K562 (cell line): ENCODE data around the gene TUB. TPM values are rescaled to one million over a fixed set of nuclear protein-coding genes. Genes with fewer than 3 reads are reported as not detected.
A peak's percentile ranks its signal among the peaks of the same experiment; 100 is the strongest.

Experiments
- ATAC-seq: fragments of 200-7000 bp; cut with Tn5 transposase; 3 replicates; pipeline ENCODE4 v1.9.1; 2020; ENCODE audit warnings: moderate library complexity
- Bru-seq: library from RNA; stranded (reverse); fragments of 400-500 nt; gene quantifications from one replicate; lab custom pipeline; 2021; lab: Mats Ljungman, UMichigan
- BruChase-seq, 2 experiments: library from RNA; stranded (reverse); fragments of 400-500 nt; gene quantifications; one replicate each; lab custom pipeline; 2021; lab: Mats Ljungman, UMichigan
- BruUV-seq: library from RNA; stranded (reverse); fragments of 400-500 nt; replicated peaks from 2 replicates; lab custom pipeline; 2021; lab: Mats Ljungman, UMichigan
- CTCF ChIA-PET: fragments of 300-600 bp; formaldehyde crosslinking; extraction: SDS; loops from one replicate; lab custom pipeline; 2021; ENCODE audit warnings: low intra/inter-chr PET ratio; lab: Yijun Ruan, JAX
- POLR2A ChIA-PET: fragments of 300-600, 350-650 bp; sonication (Branson Sonifier 250); formaldehyde crosslinking; extraction: SDS; loops from one replicate; lab custom pipeline; 2021; ENCODE audit warnings: antibody characterized with exemption, inconsistent platforms; lab: Yijun Ruan, JAX
- DNase-seq, 4 experiments: peaks; one replicate each; pipeline versions ENCODE4 v3.0.0 to v3.0.0-alpha.2; 2011 to 2018; ENCODE audit warnings: low spot score in 3 of 4, mixed read lengths in 3 of 4; ENCODE audit errors: extremely low read depth in 1 of 4
- FAIRE-seq: peaks from 2 replicates; lab custom pipeline; 2011; peaks lifted over from hg19 to GRCh38; lab: Jason Lieb, UNC
- H2AFZ ChIP-seq: 2 replicates; pipeline ENCODE4 v1.6.0; 2011; ENCODE audit warnings: low read depth, low read length, control low read depth, inconsistent platforms
- H3K27ac ChIP-seq: fragments of 200-600 bp; 3 replicates; pipeline ENCODE4 v1.8.0; 2011; ENCODE audit warnings: low read depth, mild to moderate bottlenecking, control low read depth, inconsistent platforms, low read length, moderate library complexity, mixed read lengths; ENCODE audit errors: extremely low read depth
- H3K27me3 ChIP-seq, 2 experiments: fragments of 300-600 bp in 1 of 2; 2 replicates in 1 of 2; 3 replicates in 1 of 2; pipeline versions ENCODE4 v1.6.0 to v1.8.0; 2011; ENCODE audit warnings: inconsistent platforms in 2 of 2, low read length in 2 of 2, mild to moderate bottlenecking in 1 of 2, mixed read lengths in 1 of 2, moderate library complexity in 1 of 2; ENCODE audit not compliant: control insufficient read depth in 2 of 2, insufficient read depth in 2 of 2
- H3K36me3 ChIP-seq: fragments of 300-600 bp; 3 replicates; pipeline ENCODE4 v1.8.0; 2011; ENCODE audit warnings: mild to moderate bottlenecking, low read length, inconsistent platforms; ENCODE audit not compliant: control insufficient read depth, insufficient read depth
- H3K4me1 ChIP-seq, 2 experiments: fragments of 200-600 bp in 1 of 2; replicated peaks in 1 of 2; 2 replicates in 1 of 2; 3 replicates in 1 of 2; pipeline versions ENCODE4 v1.5.1 to v1.8.0; 2011; ENCODE audit warnings: inconsistent platforms in 2 of 2, low read length in 2 of 2, mild to moderate bottlenecking in 1 of 2, mixed read lengths in 1 of 2, moderate library complexity in 1 of 2; ENCODE audit not compliant: control insufficient read depth in 2 of 2, insufficient read depth in 2 of 2
- H3K4me2 ChIP-seq: 2 replicates; pipeline ENCODE4 v1.6.1; 2011; ENCODE audit warnings: low read length, control low read depth, inconsistent platforms, mixed read lengths; ENCODE audit not compliant: insufficient read depth
- H3K4me3 ChIP-seq: fragments of 200-600 bp; sonication (generic), shearing (Covaris generic); 2 replicates; pipeline ENCODE4 v1.5.1; 2016; ENCODE audit warnings: control low read depth, inconsistent platforms
- H3K79me2 ChIP-seq: fragments of 200-600 bp; 3 replicates; pipeline ENCODE4 v1.8.0; 2011; ENCODE audit warnings: low read length, inconsistent platforms; ENCODE audit not compliant: control insufficient read depth, insufficient read depth
- H3K9ac ChIP-seq, 2 experiments: 2 replicates each; pipeline versions ENCODE4 v1.6.0 to v1.6.1; 2011; ENCODE audit warnings: low read depth in 2 of 2, low read length in 2 of 2, control low read depth in 1 of 2, inconsistent platforms in 1 of 2, mild to moderate bottlenecking in 1 of 2, mixed read lengths in 1 of 2; ENCODE audit not compliant: insufficient read depth in 1 of 2
- H3K9me1 ChIP-seq: one replicate; pipeline ENCODE4 v1.6.0; 2011; ENCODE audit warnings: inconsistent platforms, mild to moderate bottlenecking, low read length, moderate library complexity; ENCODE audit not compliant: control insufficient read depth, insufficient read depth
- H3K9me3 ChIP-seq: replicated peaks from 2 replicates; pipeline ENCODE4 v1.5.1; 2011; ENCODE audit warnings: low read depth, low read length, inconsistent platforms; ENCODE audit not compliant: control insufficient read depth, insufficient read depth
- H4K20me1 ChIP-seq: replicated peaks from 2 replicates; pipeline ENCODE4 v1.6.1; 2011; ENCODE audit warnings: low read length, inconsistent platforms, mixed read lengths; ENCODE audit not compliant: control insufficient read depth, insufficient read depth
- CHD1 ChIP-seq: fragments of 200-600 bp; sonication (generic); IDR thresholded peaks from one replicate; pipeline ENCODE4 v1.6.1; 2012; ENCODE audit warnings: mild to moderate bottlenecking, moderate library complexity, low read length, inconsistent platforms
- CXXC5 ChIP-seq: fragments of 250-450 bp; sonication (Bioruptor Pico); IDR thresholded peaks from 2 replicates; pipeline ENCODE4 v1.8.0; 2022; ENCODE audit warnings: inconsistent platforms, mild to moderate bottlenecking, moderate library complexity
- FOXP1 ChIP-seq: sonication (generic); formaldehyde crosslinking; IDR thresholded peaks from 2 replicates; pipeline ENCODE4 v1.8.0; 2022; ENCODE audit warnings: mild to moderate bottlenecking, missing genetic modification reagents
- PHB2 ChIP-seq: fragments of 450-650 bp; IDR thresholded peaks from 2 replicates; pipeline ENCODE4 v1.6.1; 2017; ENCODE audit warnings: low read depth
- TCF3 ChIP-seq: sonication (generic); formaldehyde crosslinking; IDR thresholded peaks from 2 replicates; pipeline ENCODE4 v1.4.0; 2020; ENCODE audit warnings: mild to moderate bottlenecking, missing genetic modification reagents
- WGBS: fragments of 100-300 bp; shearing (Covaris generic); methylation state at CpG from one replicate; pipeline ENCODE4 v1.1.6; 2016; ENCODE audit warnings: low coverage, mixed read lengths; ENCODE audit not compliant: insufficient coverage; ENCODE audit errors: missing lambda C conversion rate; 5-methylcytosine and 5-hydroxymethylcytosine counted together
- in situ Hi-C: fragments of 300-500 bp; cut with MboI; formaldehyde crosslinking; loops from 4 replicates; pipeline ENCODE4 v1.15.0; 2018; ENCODE audit warnings: inconsistent platforms, mixed read lengths
- intact Hi-C: fragments of 100-400 bp; cut with micrococcal nuclease; formaldehyde crosslinking; loops from 2 replicates; pipeline ENCODE4 v1.14.2; 2022
- long read RNA-seq, 3 experiments: library from polyadenylated mRNA in 2 of 3; library from RNA in 1 of 3; unstranded in 2 of 3; stranded (forward) in 1 of 3; transcript quantifications; one replicate each; pipeline ENCODE4 v2.0.0, GENCODE V29; 2019 to 2022
- polyA minus RNA-seq, 3 experiments: library from RNA; depleted of rRNA, polyadenylated mRNA; stranded (reverse); fragments of >200 nt; gene quantifications; 2 replicates each; pipeline ENCODE4 v1.2.3, GENCODE V29; 2011
- polyA plus RNA-seq, 8 experiments: library from polyadenylated mRNA; depleted of rRNA in 4 of 8; stranded (reverse) in 5 of 8; unstranded in 3 of 8; fragments of >200 nt; fragmentation: Nextera tagmentation in 2 of 8; fragmentation: Illumina TruSeq in 1 of 8; extraction: Ambion mirVana in 2 of 8; extraction: Trizol in 1 of 8; gene quantifications; 2 replicates each; pipeline versions ENCODE4 v1.2.1 to v1.2.3, GENCODE V29; 2011 to 2014; ENCODE audit warnings: inconsistent platforms in 1 of 8, missing spikeins in 1 of 8
- total RNA-seq, 7 experiments: library from RNA; depleted of rRNA in 6 of 7; stranded (reverse); fragments of >200 nt in 6 of 7; fragmentation: Illumina TruSeq in 2 of 7; extraction: Trizol in 2 of 7; gene quantifications; 2 replicates each; pipeline versions ENCODE4 v1.2.1 to v1.2.3, GENCODE V29; 2011 to 2021; ENCODE audit warnings: low replicate concordance in 1 of 7

The TUB gene, protein sequence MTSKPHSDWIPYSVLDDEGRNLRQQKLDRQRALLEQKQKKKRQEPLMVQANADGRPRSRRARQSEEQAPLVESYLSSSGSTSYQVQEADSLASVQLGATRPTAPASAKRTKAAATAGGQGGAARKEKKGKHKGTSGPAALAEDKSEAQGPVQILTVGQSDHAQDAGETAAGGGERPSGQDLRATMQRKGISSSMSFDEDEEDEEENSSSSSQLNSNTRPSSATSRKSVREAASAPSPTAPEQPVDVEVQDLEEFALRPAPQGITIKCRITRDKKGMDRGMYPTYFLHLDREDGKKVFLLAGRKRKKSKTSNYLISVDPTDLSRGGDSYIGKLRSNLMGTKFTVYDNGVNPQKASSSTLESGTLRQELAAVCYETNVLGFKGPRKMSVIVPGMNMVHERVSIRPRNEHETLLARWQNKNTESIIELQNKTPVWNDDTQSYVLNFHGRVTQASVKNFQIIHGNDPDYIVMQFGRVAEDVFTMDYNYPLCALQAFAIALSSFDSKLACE
- total RNA-seq (2011; cell fraction: chromatin; rRNA removed; ENCODE audit: low replicate concordance): not detected in 2 replicates
- not detected in 2 replicates for total RNA-seq (2011; cell fraction: nucleolus; rRNA removed)
- not detected in 2 replicates for total RNA-seq (2011; cell fraction: nucleoplasm; rRNA removed)
- total RNA-seq (2014; rRNA removed) (not detected in 2 replicates), total RNA-seq (2014; rRNA removed; fragmentation: Illumina TruSeq; extraction: Trizol) (not detected in 2 replicates), total RNA-seq (2015; rRNA removed; fragmentation: Illumina TruSeq; extraction: Trizol) (not detected in 2 replicates), total RNA-seq (2021) (not detected in 2 replicates), polyA plus RNA-seq (2011; rRNA removed) (not detected in 2 replicates), polyA plus RNA-seq (2014; fragmentation: Illumina TruSeq; extraction: Trizol) (not detected in 2 replicates), polyA plus RNA-seq (2014; fragmentation: Nextera tagmentation; extraction: Ambion mirVana) (not detected), polyA plus RNA-seq (2014; rRNA removed) (not detected in 2 replicates), polyA minus RNA-seq (2011; rRNA and poly(A)+ RNA removed) (not detected in 2 replicates), Bru-seq, nascent RNA (percentile 4 among the genes with signal in this experiment), BruChase-seq, experiment 1, labeled RNA remaining after a 2-hour chase (percentile 14 among the genes with signal in this experiment), BruChase-seq, experiment 2, labeled RNA remaining after a 6-hour chase (percentile 11 among the genes with signal in this experiment)
- polyA plus RNA-seq (2011; cell fraction: cytosol; rRNA removed): 0.01 TPM in 1 of 2 replicates, not detected in the other
- polyA plus RNA-seq (2011; cell fraction: nucleus; rRNA removed): 0.04 TPM in 1 of 2 replicates, not detected in the other
- 0.01 TPM in 1 of 2 replicates, not detected in the other for polyA plus RNA-seq (2012)
- not detected in 2 replicates for polyA minus RNA-seq (2011; cell fraction: cytosol; rRNA and poly(A)+ RNA removed)
- polyA minus RNA-seq (2011; cell fraction: nucleus; rRNA and poly(A)+ RNA removed): not detected in 2 replicates
- long read RNA-seq, experiment 1: 0 reads
- long read RNA-seq, experiment 2: 0 reads
- long read RNA-seq, experiment 3: 0 reads

DNA sequence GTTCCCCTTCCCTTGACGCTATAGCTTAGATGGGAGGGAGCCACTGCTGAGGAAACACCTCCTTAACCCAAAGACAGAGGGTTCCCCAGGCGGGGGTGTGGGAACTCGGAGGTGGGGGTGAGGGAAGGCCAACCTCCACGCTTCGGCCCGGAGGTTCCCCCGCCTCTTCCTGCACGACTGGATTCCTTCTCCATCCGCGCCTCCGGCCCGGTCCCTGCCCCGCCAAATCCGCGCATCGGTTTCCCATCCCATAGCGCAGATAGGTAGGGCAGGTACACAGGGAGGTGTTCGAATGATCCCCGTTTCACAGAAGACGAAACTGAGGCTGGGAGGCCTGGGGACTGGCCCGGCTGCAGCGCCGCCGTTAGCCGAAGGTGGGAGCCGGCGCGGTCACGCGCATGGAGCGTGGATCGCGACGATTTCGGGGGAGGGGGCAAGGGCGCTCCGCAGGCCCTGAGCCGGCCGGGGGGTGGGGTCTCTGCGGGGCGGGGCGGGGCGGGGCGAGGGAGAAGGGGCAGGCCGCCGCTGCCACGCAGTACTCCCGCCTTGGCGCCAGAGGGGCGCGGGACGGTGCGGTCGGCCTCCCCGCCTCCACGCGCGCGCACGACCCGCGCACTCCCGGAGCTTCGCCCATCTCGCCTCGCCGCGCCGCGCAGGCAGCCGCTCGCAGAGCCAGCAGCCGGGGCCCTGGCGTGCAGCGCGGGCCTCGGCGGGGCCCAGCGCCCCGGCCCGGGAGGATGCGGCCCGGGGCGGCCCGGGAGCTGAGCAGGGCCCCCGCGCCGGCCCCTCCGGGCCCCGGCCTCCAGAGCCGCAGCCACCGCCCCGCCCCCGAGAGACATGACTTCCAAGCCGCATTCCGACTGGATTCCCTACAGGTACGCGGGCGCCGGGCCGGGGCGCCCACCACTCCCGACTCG is at the start of gene TUB:
TSS of gene TUB (plus strand) at position 538 of the 917 bp plus-strand sequence. CDS start at position 838, 300 bp downstream.
- CTCF ChIA-PET: no interaction called here
- Histone ChIP-seq H3K27me3 (peaks cover 0 to 43% of the 10 kb centered on the region in 2 experiments; a peak in 3 of 5 replicates), H4K20me1 (no peaks in the 10 kb centered on the region), H2AFZ (no peak within 1 kb of the TSS), H3K4me3 (no peak within 1 kb of the TSS), H3K9me1 (no peaks in the 10 kb centered on the region), H3K79me2 (no peaks in the 10 kb centered on the region), H3K4me2 (no peak within 1 kb of the TSS), H3K9ac (no peak within 1 kb of the TSS), H3K9me3 (no peaks in the 10 kb centered on the region), H3K4me1 (no peaks in the 10 kb centered on the region), H3K36me3 (no peaks in the 10 kb centered on the region), H3K27ac (no peak within 1 kb of the TSS)
- POLR2A ChIA-PET: interaction anchor here (0.6 kb wide), 1 partner anchor 222 kb away, joined by 3 read pairs; no protein-coding TSS in a partner anchor
- FAIRE-seq (no peak), DNase-seq (no peak), ATAC-seq (no peak)
- 42% methylated on average over 24 of the region's 104 CpGs for WGBS
- in situ Hi-C loops (no loop called here), intact Hi-C loops (no loop called here)
- TF ChIP-seq CXXC5 (CRISPR knock-in tag): no peak
- TF ChIP-seq PHB2: no peak
- no peak for TF ChIP-seq FOXP1
- no peak for TF ChIP-seq TCF3 (CRISPR knock-in tag)
- no peak for TF ChIP-seq CHD1
- BruUV-seq: no TSS peak
